GM18511 (cell line): Measurements from ENCODE around the gene SPATA18.
"Not testable (repeated sequence)": the region's sequence is repeated elsewhere in the genome, so short reads cannot be mapped to it uniquely, and the experiment has no call there.

Source experiments
- ATAC-seq: cut with Tn5 transposase; IDR thresholded peaks from one replicate; pipeline ENCODE4 v1.9.1; 2021; ENCODE audit warnings: mild to moderate bottlenecking, moderate library complexity; ENCODE audit not compliant: unreplicated experiment

The SPATA18 gene

DNA sequence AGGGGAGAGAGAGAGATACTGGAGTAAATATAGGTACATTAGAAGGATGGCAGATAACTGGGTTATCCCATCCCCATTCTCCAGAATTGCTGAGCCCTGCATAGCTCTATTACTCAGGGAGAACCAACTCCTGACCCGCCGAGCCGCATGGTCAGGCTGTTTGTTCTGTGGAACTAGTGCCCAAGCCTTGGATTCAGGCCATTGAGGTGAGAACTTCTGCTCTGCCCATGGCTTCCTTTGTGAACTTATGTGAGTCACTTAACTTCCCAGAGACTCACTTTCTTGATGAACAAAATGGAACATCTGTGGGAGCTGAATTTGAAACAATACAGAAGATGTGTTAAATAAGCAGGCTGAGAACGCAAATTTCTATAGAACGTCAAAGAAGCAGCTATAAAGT, 54.2 kb downstream of the SPATA18 start:
- no peak for ATAC-seq

- ATAC-seq, result no peak
Measured at GRCh38 chr4:52106191-52106590, 55.1 kb downstream of the SPATA18 start.

GRCh38 chr4:52106660-52107059, 55.6 kb downstream of the SPATA18 start:
- no peak for ATAC-seq

GRCh38 chr4:52107336-52107735, 56.2 kb downstream of the SPATA18 start:
- no peak for ATAC-seq

DNA sequence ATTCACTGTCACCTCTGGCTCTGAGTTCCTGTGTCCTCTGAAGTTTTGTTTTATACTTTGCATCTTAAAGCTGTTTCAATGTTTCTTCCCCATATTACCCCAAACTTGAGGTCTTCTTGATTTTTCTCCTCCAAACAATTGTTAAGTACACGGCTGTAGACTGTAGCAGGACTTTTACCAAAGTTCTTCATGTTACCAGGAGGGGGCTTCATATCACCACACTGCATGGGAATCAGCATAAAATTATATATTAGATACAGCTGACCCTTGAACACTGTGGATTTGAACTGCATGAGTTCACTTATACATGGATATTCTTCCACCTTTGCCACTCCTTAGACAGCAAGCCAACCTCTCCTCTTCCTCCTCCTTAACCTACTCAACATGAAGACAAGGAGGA, 56.6 kb downstream of the SPATA18 start:
- no peak for ATAC-seq

GRCh38 chr4:52110171-52110570, 59.1 kb downstream of the SPATA18 start:
- ATAC-seq, result no peak

DNA sequence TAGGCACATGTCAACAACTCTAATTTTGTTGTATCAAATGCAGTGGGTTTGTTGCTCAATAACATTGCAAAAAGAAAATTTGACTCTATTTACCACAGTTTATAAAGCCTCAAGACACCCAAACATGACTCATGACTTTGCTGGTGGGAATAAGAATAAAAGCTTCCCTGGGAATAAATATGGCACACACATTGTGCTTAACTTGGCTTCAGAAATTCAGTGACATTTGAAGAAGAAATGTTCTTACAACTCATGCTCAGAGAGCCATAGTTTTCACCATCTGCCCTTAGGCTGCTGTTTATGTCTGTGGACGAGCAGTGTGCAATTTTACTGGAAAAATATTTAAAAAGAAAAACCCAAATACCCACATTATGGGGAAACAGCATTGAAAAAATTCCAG, 60.9 kb downstream of the SPATA18 start:
- no peak for ATAC-seq

DNA sequence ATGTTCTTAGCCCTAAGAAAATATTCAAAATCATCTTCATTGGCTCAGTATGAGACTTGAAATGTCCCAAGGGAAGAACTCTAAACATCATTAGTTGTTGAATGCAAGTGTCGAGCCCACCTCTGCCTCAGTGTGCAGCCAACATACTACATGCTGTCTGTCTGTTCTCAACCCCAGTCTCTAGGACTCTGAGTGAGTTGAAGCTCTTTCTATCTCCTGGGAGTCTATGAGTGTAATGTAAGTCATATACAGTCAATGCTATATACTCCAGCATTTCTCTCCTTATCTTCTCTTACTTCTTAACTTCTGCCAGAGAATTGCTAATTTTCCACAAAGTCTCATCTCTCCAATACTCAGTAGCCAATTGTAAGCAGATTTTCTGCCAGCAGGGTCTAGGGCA, 61.3 kb downstream of the SPATA18 start:
- no peak for ATAC-seq

GRCh38 chr4:52116641-52117040, 65.5 kb downstream of the SPATA18 start:
- no peak for ATAC-seq

DNA sequence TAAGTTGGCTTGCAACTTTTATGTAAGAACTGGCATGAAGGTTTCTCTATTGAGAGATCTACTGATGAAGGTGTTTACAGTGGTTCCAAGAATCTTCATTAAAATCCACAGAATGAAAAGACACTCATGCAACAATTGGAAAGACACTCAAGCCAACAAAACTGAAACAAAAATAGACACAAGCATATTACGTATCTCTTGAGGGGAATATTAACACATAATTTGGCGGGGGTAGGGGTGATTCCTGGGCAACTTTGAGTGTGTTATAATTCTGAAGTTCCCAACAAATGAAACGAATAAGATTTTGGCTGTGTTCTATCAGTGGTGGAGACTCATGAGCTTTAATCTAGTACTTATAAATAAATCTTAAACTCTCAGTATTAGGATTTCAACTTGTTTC, 75.1 kb downstream of the SPATA18 start:
- ATAC-seq, result no peak

- ATAC-seq, result no peak
Measured at GRCh38 chr4:52126966-52127365, 75.9 kb downstream of the SPATA18 start.

DNA sequence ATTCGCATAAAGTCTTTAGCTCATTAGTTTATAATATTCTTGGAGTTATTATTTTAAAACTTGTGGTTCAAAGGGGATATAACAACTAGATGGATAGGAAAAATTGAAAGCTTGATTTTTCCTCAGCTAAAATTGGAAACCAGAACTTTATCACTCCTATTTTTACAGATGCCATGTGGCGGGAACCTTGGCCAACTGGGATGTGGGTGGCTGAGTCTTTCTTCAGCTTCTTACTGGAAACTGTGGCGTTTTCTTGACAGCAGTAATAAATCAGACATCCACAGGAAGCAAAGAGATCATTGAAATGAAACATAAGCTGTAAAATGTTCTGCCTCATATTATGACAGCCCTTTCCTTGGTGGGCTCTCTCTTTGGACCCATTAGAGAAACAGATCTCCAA, 84.1 kb downstream of the SPATA18 start:
- ATAC-seq, result no peak

DNA sequence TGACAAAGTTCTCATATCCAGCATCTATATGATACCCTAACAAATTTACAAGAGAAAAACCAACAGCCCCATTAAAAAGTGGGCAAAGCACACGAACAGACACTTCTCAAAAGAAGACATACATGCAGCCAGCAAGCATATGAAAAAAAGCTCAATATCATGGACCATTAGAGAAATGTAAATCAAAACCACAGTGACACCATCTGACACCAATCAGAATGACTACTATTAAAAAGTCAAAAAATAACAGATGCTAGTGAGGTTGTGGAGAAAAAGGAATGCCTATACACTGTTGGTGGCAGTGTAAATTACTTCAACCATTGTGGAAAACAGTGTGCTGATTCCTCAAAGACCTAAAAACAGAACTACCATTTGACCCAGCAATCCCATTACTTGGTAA, 86.0 kb downstream of the SPATA18 start:
- ATAC-seq, result not testable (repeated sequence)

GRCh38 chr4:52142816-52143215, 91.7 kb downstream of the SPATA18 start:
- ATAC-seq, result no peak

DNA sequence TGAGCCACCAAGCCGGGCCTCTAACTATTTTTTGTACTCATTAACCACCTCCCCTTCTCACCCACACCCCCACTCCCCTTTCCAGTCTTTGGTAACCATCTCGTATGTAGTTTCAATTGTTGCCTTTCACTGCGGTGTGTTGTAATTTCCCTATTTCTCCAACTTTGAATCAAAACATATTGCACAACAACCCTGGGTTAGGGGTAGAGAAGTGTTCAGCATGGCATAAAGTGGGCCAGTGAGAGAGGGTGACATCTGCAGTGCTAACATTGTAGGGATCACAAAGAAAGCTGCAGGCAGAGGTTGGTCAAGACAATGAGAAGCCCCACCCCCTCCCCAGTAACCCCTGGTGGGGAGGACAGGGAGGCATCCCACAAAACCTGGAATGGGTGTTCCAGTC, 92.7 kb downstream of the SPATA18 start:
- no peak for ATAC-seq

DNA sequence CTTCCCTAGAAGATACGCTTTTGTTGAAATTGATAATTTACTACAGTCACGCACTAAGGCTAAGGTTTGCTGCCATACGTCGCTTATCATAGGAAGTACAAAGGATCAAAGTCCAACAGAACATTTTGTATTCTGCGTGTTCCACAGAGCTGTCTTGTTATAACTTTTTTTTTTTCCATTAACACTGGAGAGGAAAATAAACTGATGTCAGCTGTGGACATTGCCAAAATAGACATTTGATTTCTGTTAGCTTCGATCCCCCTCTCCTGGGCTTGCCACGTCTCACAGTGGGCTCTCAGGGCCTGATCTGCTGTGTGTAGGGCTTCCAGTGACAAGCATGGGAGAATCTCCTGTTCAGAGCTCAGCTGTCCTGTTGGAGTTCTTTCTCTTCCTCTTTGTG, 93.3 kb downstream of the SPATA18 start:
- no peak for ATAC-seq
